HG03521 (cell line): ENCODE data around the gene CHMP4A.
"Not testable (repeated sequence)": the region's sequence is repeated elsewhere in the genome, so short reads cannot be mapped to it uniquely, and the experiment has no call there.

Experiments
- ATAC-seq: cut with Tn5 transposase; IDR thresholded peaks from one replicate; pipeline ENCODE4 v1.9.1; 2021; ENCODE audit warnings: mild to moderate bottlenecking, moderate library complexity; ENCODE audit not compliant: unreplicated experiment

CHMP4A gene

DNA sequence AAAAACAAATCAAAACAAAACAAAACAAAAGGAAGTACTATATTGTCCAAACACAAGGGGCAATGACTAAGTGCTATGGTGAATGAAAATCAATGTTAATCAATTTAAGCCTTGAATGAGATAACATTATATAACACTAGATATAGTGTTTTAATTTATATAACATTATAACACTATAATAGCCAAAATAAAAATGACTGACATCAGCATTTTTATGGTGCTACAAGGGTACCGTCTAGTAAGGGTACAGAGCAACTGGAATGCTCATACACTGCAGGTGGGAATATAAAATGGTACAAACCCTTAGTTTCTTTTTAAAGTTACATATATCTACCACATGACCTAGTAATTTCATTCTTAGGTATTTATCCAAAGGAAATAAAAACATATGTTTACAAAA lies 13.2 kb upstream of the CHMP4A start:
- no peak for ATAC-seq

DNA sequence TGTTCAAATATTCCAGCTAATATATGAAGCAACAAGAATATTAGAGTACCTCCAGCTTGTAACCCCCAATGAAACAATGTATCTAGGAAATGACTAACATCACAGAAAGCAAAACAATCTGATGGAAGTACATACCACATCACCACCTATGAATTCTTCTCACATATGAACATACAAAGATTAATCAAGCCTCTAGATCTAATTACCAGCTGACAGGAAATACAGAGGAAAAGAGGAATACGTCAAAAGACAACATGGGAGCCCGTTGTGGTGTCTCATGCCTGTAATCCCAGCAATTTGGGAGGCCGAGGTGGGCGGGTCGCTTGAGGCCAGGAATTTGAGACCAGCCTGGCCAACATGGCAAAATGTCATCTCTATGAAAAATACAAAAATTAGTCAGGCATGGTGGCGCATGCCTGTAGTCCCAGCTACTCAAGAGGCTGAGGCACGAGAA lies 11.4 kb upstream of the CHMP4A start:
- no peak for ATAC-seq

DNA sequence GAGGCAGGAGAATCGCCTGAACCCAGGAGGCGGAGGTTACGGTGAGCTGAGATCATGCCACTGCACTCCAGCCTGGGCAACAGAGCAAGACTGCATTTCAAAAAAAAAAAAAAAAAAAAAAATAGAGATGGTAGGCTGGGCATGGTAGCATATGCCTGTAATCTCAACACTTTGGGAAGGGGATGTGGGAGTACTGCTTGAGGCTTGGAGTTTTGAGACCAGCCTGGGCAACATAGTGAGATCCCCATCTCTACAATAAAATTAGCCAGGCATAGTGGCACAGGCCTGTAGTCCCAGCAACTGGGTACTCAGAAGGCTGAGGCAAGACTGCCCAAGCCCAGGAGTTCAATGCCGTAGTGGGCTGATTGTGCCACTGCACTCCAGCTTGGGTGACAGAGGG lies 9.7 kb upstream of the CHMP4A start:
- not testable (repeated sequence) for ATAC-seq

DNA sequence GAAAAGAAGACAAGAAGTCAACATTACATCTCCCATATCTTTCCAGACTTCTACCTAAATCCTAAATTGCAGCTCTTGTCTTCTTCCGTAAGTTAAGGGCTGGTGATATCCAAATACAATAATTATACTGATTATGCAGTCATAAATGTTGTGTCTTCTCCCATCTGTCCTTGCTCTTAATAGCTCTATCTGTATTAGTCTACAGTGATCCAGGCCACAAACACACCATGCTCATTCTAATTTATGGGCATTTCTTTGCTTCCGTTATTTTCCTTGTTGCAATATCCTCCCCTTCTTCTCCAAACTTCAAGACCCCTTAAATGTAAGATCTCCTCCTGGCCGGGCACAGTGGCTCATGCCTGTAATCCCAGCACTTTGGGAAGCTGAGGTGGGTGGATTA lies 6.2 kb upstream of the CHMP4A start:
- no peak for ATAC-seq

DNA sequence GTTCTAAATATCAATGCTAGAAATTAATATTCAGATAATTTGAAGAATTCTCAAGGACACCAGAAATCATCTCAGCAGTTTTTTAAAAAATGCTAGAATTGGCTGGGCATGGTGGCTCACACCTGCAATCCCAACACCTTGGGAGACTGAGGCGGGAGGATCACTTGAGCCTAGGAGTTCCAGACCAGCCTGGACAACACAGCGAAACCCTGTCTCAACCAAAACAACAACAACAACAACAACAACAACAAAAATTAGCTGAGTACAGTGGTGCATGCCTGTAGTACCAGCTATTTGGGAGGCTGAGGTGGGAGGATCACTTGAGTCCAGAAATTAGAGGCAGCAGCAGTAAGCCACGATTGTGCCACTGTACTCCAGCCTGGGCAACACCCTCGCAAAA lies 5.8 kb upstream of the CHMP4A start:
- no peak for ATAC-seq

DNA sequence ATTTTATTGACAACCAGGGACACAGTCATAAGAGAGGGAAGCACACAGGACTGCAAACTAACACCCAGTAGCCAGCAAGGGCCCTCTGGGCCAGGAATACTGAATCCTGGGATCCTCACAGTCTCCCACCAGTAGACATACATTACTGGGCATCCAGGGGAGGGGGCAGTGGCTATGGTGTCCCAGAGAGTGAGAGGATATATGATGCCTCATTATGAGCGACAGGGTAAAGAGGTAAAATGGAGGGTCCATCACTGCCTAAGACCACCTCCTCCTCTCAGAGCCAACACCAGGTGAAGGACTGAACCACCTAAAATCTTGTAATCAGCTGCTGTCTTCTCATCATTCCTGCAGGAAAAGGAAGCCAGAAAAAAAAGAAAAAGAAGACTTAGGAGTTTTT lies 3.6 kb upstream of the CHMP4A start:
- not testable (repeated sequence) for ATAC-seq

DNA sequence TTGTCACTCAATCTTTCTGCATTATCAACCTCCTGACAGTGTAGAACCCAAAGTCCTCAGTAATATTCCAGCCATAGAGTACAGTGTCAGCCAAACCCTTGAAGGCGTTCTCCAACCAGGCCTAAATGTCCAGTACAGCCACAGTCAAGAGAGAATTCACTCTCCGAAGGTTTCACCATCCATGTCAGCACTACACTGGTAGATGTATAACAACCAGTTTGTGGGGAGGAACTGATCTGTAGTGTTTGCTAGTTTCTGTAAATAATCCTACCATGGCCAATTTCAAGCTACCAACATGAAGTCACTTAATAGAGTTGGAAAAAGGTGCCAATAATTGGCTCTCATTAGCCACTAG lies 3.0 kb upstream of the CHMP4A start:
- ATAC-seq, result no peak

DNA sequence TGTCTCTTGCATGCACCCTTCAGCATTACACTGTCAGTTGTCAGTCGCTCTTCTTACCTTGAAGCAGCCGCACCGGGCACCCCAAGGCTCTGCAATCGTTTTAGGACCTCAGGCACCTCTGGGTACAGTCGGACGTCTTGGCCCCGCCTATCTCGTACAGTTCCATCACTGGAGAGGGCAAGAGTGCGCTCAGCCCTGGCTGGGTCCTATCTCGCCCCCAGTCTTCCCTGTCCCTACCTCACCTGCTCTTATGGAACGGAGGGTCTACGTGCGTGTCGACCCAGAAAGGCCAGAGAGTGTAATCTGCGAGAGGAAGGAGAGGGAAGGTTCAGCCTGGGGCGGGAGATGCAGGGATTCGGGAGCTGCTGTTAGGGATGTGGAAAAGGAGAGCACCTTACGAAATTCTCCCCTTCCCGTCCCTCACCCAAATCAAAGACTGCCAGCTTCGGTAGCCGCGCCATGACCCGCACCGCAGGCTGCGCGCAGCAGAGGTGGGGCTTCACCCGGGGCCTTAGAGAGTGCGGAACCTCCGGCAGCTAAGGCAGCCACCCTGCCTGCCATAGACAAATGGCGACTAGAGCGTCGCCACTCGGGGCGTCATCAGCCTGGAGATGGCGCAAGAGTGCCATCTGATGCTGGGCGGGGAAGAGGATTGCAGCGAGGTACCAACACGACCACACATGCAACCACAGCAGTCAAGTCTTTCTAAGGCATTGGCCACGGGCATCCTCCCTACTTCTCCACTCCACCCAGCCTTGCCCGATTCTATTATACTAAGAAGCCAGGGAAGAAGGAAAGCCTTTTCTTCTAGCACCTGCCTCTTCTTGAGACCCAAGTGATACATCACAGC lies 2.4 kb upstream of the CHMP4A start, which contains the start of gene MDP1:
Gene MDP1 (minus strand): TSS at position 572 of the 850 bp plus-strand sequence. CDS start 111 bp downstream, at position 461.
- peak; percentile 47 for ATAC-seq

DNA sequence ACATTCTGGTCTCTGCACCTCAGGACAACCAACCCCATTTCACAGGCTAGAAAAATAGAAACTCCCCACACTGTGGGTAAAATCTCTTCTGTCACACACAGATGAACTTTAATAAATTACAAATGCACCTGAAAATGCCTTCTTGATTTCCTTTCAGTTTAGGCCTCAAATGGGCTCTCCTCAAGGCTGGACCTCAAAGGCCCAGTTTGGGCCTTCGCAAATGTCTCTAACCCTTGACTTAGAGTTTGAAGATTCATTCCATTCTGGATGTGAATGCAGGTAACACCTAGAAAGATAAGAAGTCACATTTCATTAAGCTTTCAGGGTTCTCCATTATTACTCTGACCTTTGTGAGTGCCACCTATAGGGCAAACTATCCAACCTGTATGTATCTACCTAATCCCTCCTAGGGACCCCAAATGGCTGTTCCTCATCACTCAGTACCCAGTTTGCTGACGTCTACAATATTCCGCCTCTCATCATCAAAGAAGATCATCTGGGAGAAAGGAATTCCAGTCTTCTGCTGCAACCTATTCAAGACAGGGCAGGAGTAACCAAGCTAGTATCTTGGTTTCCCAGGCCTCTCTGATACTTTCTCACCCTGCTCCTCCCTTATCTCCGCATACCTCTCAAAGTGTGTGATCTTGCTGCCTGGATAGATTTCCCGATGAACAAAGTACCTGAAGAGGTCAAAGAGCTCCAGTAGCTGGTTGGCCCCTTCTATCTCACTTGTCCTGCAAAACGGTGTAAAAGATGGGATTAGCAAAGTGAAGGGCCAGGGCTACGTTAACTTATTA lies 776 bp upstream of the CHMP4A start:
- ATAC-seq, result no peak

DNA sequence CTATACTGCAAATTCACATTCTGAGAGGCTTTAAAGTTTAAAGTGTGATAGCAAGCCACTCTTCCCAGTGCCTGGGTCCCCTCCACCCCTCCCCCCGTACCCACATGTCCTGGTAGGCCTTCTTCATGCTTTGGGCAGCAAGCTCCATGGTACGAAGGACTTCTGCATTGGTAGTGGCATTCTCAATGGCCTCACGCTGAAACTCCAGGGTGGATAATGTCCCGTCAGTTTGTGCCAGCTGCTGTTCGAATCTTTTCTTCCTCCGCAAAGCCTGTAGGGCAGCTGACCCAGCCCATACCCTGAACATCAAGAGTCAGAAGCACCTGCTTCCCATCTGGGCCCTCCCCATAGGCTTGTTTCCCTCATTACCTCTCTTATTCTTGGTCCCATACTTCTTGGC lies 2.0 kb downstream of the CHMP4A start:
- no peak for ATAC-seq

DNA sequence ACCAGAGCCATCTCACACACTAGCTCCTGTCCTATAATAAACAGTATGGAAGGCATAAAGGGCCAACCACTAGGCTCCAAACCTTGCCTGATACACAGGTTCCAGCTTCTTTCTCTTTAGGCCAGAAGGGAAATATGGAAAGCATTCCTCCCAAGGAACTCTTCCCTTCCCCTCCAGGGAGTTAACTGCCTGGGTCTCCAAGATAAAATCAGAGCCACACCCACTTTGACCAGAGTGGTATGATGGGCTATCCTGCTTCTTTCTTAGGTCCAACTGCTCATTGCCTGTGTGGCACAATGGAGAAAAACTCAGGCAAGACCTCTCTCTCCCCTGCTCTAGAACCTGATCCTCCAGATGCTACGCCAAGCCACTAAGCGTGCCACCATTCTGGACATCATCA lies 5.7 kb downstream of the CHMP4A start:
- ATAC-seq, result no peak

DNA sequence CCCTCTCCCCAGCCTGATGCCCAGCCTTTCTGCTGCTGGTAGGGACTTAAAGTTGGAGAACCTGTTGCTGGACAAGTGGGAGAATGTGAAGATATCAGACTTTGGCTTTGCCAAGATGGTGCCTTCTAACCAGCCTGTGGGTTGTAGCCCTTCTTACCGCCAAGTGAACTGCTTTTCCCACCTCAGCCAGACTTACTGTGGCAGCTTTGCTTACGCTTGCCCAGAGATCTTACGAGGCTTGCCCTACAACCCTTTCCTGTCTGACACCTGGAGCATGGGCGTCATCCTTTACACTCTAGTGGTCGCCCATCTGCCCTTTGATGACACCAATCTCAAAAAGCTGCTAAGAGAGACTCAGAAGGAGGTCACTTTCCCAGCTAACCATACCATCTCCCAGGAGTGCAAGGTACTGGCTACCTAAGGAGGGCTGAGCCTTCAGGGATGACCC lies 6.2 kb downstream of the CHMP4A start:
- no peak for ATAC-seq

DNA sequence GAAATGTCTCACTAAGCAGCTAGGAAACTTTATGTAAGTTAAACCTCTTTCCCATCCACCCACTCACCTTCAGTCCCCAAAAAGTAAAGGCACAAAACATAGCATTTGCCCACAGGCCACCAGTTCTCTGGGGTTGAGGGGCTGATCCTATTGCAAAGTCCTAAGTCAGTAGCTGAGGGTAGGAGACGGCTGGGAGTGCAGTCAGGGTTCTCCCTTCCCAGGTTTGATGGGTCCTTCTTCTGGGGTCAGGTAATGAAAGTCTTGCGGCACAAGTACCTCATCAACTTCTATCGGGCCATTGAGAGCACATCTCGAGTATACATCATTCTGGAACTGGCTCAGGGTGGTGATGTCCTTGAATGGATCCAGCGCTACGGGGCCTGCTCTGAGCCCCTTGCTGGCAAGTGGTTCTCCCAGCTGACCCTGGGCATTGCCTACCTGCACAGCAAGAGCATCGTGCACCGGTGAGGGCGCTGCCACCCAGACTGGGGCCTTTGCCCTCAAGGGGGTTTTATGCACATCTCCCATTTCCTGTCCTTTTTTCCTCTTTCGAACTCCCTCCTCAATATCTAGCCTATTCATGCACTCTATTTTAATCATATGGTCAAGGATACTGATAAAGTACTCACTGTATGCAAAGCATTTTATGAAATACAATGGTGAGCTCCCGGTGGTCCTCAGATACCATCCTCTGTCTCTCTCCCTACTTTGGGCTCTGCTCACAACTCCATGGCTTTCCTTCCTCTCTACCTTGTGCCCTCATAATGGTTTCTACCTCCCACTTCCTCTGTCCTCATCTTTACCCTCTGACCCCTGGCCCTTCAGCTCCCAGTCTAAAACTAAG lies 6.8 kb downstream of the CHMP4A start:
- ATAC-seq, result no peak

DNA sequence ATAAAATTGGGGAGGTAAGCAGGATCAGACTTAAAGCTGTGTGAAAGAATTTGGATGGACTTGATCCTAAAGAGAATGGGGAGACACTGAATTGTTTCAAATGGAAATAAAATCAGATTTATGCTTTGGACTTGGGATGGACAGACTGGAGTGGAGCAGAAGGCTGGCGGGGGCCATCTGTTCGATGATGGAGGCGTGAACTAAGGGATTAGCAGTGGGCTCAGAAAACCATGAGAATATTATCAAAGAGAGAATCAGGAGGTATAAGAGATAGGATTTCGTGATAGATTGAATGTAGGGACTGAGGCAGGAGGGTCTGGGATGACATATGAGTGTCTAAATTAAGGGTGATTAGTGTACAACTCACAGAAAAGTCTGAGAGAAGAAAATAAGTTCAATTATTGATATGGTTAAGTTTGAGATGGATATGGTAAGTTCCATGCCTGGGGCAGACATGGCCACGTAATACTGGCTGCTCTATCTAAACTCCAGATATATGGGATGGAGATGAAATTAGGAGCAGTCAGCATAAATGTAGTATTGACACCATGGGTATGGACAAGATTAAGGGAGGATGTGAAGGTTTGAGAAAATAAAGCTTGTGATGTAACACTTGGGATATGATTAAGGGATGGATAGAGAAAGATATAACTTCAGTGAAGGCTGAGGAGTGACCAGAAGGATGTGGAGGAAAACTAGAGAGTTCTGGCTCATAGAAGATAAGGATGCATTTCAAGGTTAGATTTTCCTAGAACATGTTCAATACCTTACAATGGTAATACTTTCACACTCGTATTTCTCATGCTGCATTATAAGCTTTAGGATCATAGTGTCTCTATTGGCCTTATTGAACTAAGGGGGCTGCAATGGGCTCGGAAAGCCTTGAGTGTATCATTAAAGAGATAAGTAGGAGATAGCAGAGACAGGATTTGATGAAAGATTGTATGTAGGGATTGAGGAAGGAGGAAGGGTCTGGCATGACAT lies 8.8 kb downstream of the CHMP4A start:
- ATAC-seq, result no peak

DNA sequence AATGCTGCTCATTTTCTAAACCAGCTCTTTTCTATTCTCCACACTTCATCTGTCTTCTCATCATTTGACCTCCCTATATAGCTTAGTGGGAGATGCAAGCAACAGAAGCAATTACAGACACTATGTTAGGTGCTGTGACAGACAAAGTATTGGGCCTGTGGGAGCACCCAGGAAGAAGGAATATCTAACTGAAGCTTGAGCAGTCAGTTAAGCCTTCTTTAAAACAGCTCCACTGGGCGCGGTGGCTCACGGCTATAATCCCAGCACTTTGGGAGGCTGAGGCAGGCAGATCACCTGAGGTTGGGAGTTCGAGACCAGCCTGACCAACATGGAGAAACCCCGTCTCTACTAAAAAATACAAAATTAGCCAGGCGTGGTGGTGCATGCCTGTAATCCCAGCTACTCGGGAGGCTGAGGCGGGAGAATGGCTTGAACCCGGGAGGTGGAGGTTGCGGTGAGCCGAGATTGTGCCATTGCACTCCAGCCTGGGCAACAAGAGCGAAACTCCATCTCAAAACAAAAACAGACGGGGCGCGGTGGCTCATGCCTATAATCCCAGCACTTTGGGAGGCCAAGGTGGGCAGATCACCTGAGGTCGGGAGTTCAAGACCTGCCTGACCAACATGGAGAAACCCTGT lies 9.9 kb downstream of the CHMP4A start:
- ATAC-seq, result not testable (repeated sequence)

DNA sequence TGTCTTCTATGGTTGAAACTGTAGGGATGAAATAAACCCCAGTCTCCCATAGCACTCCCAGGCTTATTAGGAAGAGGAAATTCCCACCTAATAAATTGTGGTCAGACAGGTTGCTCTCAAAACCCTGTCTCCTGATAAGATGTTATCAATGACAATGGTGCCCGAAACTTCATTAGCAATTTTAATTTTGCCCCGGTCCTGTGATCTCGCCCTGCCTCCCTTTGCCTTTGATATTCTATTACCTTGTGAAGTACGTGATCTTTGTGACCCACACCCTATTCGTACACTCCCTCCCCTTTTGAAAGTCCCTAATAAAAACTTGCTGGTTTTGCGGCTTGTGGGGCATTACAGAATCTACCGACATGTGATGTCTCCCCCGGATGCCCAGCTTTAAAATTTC lies 10.8 kb downstream of the CHMP4A start:
- ATAC-seq, result not testable (repeated sequence)

DNA sequence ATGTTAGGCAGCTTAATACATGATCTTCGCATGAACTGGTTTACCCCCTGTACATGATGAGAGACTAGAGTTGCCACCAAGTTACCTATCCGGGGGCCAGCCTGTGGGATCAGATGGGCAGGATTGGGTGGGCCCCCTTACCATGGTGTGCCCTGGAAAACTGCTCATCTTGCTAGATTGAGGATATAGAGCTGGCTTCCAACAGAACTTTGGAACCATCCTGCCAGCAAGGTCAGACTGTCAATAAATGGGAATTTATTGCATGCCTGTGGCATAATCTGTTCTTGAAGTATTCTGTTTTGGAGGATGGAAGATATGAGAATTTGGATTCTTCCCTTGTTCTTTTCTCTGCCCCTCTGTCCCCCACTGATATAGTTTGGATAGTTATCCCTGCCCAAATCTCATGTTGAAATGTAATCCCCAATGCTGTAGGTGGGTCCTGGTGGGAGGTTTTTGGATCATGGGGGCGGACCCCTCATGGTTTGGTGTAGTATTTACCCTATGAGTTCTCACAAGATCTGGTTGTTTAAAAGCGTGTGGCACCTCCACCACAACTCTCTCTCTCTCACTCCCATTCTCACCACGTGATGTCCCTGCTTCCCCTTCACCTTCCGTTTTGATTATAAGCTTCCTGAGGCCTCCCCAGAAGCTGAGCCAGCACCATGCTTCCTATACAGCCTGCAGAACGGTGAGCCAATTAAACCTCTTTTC lies 14.3 kb downstream of the CHMP4A start:
- no peak for ATAC-seq

DNA sequence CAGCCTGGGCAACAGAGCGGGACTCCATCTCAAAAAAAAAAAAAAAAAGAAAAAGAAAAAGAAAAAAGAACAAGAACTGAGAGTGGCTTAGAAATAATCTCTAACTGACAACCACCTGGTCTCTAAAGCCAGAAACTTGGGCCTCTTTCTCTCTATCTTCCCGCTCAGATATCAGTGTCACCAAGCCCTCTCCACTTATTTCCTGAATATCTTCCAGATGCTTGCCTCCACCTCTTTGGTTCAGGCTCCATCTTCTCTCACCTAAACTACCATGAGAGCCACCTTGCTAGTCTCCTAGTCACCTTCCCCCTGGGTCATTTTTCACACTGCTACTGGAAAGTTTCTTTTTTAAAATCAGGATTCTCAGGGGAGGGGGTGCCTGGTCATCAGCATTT lies 16.2 kb downstream of the CHMP4A start:
- ATAC-seq, result no peak
